ENCODE results near the gene EZH1.

DNA sequence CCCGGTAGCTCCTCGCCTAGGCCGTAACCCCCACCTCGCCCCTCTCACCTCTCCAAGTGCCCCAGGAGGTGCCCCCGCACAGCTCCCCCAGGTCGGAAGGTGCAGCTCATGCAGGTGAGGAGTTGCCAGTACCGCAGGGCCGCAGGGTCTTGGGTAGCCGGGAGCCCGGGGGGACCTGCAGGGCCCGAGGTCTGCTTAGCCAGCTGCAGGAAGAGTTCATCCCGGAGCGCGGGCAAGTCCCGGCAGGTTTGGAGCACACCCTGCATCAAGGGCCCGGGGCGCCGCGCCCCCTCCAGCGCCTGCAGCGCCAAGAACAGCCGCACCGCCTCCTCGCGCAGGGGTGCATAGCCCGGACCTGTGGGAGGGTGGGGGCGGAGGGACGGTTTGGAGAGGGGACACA is 72.8 kb downstream of the EZH1 start:
- TF ChIP-seq POLR2A (IDR thresholded peaks at IDR 0.05), result no peak
- no peak for TF ChIP-seq EP300 (IDR thresholded peaks at IDR 0.05)
- TF ChIP-seq, protein P1, sequence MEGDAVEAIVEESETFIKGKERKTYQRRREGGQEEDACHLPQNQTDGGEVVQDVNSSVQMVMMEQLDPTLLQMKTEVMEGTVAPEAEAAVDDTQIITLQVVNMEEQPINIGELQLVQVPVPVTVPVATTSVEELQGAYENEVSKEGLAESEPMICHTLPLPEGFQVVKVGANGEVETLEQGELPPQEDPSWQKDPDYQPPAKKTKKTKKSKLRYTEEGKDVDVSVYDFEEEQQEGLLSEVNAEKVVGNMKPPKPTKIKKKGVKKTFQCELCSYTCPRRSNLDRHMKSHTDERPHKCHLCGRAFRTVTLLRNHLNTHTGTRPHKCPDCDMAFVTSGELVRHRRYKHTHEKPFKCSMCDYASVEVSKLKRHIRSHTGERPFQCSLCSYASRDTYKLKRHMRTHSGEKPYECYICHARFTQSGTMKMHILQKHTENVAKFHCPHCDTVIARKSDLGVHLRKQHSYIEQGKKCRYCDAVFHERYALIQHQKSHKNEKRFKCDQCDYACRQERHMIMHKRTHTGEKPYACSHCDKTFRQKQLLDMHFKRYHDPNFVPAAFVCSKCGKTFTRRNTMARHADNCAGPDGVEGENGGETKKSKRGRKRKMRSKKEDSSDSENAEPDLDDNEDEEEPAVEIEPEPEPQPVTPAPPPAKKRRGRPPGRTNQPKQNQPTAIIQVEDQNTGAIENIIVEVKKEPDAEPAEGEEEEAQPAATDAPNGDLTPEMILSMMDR (IDR thresholded peaks at IDR 0.05), result no peak
- no peak for TF ChIP-seq POLR2AphosphoS5 (IDR thresholded peaks at IDR 0.05)

Data from sigmoid colon (tissue), 4 donors.